Ovary (tissue), 9 donors: ENCODE results near the gene TGIF2. TPM values are rescaled to one million over a fixed set of nuclear protein-coding genes. Genes with fewer than 3 reads are reported as not detected.

Experiments used
- DNase-seq, 5 donors: peaks; one replicate each; pipeline ENCODE4 v3.0.0-alpha.2; 2019 to 2020
- H3K27ac ChIP-seq, 2 donors: fragments of 200-600 bp; one replicate each; pipeline versions ENCODE4 v1.5.1 to v1.8.0; 2019 to 2022
- H3K27me3 ChIP-seq: fragments of 200-600 bp; one replicate; pipeline ENCODE4 v1.8.0; 2022
- H3K36me3 ChIP-seq: fragments of 200-600 bp; sonication (generic); one replicate; pipeline ENCODE4 v1.5.1; 2019
- H3K4me1 ChIP-seq: one replicate; pipeline ENCODE4 v1.8.1; 2013; ENCODE audit warnings: mild to moderate bottlenecking, moderate library complexity; ENCODE audit not compliant: insufficient read depth
- H3K4me3 ChIP-seq: fragments of 200-600 bp; sonication (generic); one replicate; pipeline ENCODE4 v1.5.1; 2017
- H3K9me3 ChIP-seq, 2 donors: fragments of 200-600 bp in 1 of 2; sonication (generic) in 1 of 2; one replicate each; pipeline versions ENCODE4 v1.5.1 to v1.8.1; 2013 to 2019; ENCODE audit warnings: mild to moderate bottlenecking in 1 of 2, moderate library complexity in 1 of 2
- CTCF ChIP-seq, 3 donors: fragments of 450-650 bp in 2 of 3; fragments of 200-600 bp in 1 of 3; IDR thresholded peaks; one replicate each; pipeline versions ENCODE4 v1.5.1 to v1.8.0; 2016 to 2022; ENCODE audit warnings: antibody characterized with exemption in 3 of 3, mild to moderate bottlenecking in 1 of 3
- EP300 ChIP-seq: sonication (generic); formaldehyde crosslinking; IDR thresholded peaks from one replicate; pipeline ENCODE4 v1.6.1; 2017; ENCODE audit warnings: antibody characterized with exemption
- POLR2A ChIP-seq: fragments of 450-650 bp; IDR thresholded peaks from one replicate; pipeline ENCODE4 v1.6.1; 2017; ENCODE audit warnings: antibody characterized with exemption, mild to moderate bottlenecking, moderate library complexity
- WGBS, 3 donors: extraction: QIAGEN DNeasy Blood & Tissue Kit in 1 of 3; methylation state at CpG; one replicate each; pipeline versions ENCODE4 v1.1.5 to v1.1.7; 2013 to 2017; 5-methylcytosine and 5-hydroxymethylcytosine counted together
- intact Hi-C, 4 donors: fragments of 100-400 bp; cut with DNase I; formaldehyde crosslinking; loops; one replicate each; pipeline versions ENCODE4 v1.11.0 to v1.15.1; 2022 to 2023
- polyA plus RNA-seq, 2 donors: library from polyadenylated mRNA; stranded (reverse); fragments of 200-250 nt in 1 of 2; fragments of 350-450 nt in 1 of 2; fragmentation: Illumina TruSeq in 1 of 2; extraction: RNeasy Lipid Tissue Mini Kit (QIAGEN cat#74804) in 1 of 2; gene quantifications; one replicate each; pipeline ENCODE4 v1.2.3, GENCODE V29; 2013 to 2014
- total RNA-seq, 7 donors: library from RNA; depleted of rRNA in 2 of 7; stranded (reverse); fragments of >200 nt in 2 of 7; fragmentation: NEBNext Ultra II Directional in 3 of 7; extraction: Animal tissue kit (Norgen Biotek cat#: 25700) in 3 of 7; gene quantifications; one replicate each; pipeline versions ENCODE4 v1.1.0 to v1.2.4, GENCODE V29; 2016 to 2023
- donor health status: DM: no; HTN: no; CAD: no; lungs with moderate emphysema.
- donor health status: DM: no; HTN: no; CAD: no.
- donor health status: Bipolar disorder and iron deficiency.
- donor health status: DM: yes; HTN: yes; CAD: no.
- donor health status: DM: no; HTN: no; CAD: no.
- donor health status: DM: yes; HTN: yes; CAD: no.

The TGIF2 gene
- total and polyA plus RNA-seq, 9 donors = 12.6 to 39.2 (median 24.8) TPM

GRCh38 chr20:36582322-36582721 is 8.9 kb downstream of the TGIF2 start:
- Histone ChIP-seq H3K4me1 (peaks cover 6% of the 10 kb centered on the region), H3K4me3 (no peak overlapping the region), H3K27ac (no peak overlapping the region), H3K27me3 (no peaks in the 10 kb centered on the region), H3K36me3 (no peaks in the 10 kb centered on the region), H3K9me3 (no peaks in the 10 kb centered on the region)
- DNase-seq = no peak
- WGBS, 3 donors = 86 to 89% (median 88%) methylated on average over 4 of the region's 4 CpGs
- intact Hi-C loops = no loop called here
- TF ChIP-seq EP300 (no peak), POLR2A (no peak), CTCF (IDR thresholded peaks at IDR 0.05) (no peak)

- H3K9me3 ChIP-seq = no peaks in the 10 kb centered on the region
- peaks cover 8% of the 10 kb centered on the region for H3K4me1 ChIP-seq
- intact Hi-C loops = no loop called here
- H3K36me3 ChIP-seq = no peaks in the 10 kb centered on the region
- 92 to 96% (median 92%) methylated on average over 4 of the region's 4 CpGs for WGBS, 3 donors
- no peak overlapping the region for H3K27ac ChIP-seq
- DNase-seq = no peak
- H3K4me3 ChIP-seq = no peak overlapping the region
- TF ChIP-seq CTCF (IDR thresholded peaks at IDR 0.05) = no peak
- TF ChIP-seq EP300 = no peak
- no peak for TF ChIP-seq POLR2A
- H3K27me3 ChIP-seq = no peaks in the 10 kb centered on the region
Measured at GRCh38 chr20:36582821-36583220, 9.4 kb downstream of the TGIF2 start.

- Histone ChIP-seq H3K27me3 (no peaks in the 10 kb centered on the region), H3K4me3 (no peak overlapping the region), H3K27ac (no peak overlapping the region), H3K4me1 (peaks cover 8% of the 10 kb centered on the region), H3K36me3 (no peaks in the 10 kb centered on the region), H3K9me3 (no peaks in the 10 kb centered on the region)
- TF ChIP-seq EP300 (no peak), POLR2A (no peak), CTCF (IDR thresholded peaks at IDR 0.05) (no peak)
- WGBS, 3 donors = 73 to 82% (median 81%) methylated on average over 2 of the region's 2 CpGs
- no peak for DNase-seq
- intact Hi-C loops = no loop called here
Measured at GRCh38 chr20:36584018-36584481, 10.7 kb downstream of the TGIF2 start.

DNA sequence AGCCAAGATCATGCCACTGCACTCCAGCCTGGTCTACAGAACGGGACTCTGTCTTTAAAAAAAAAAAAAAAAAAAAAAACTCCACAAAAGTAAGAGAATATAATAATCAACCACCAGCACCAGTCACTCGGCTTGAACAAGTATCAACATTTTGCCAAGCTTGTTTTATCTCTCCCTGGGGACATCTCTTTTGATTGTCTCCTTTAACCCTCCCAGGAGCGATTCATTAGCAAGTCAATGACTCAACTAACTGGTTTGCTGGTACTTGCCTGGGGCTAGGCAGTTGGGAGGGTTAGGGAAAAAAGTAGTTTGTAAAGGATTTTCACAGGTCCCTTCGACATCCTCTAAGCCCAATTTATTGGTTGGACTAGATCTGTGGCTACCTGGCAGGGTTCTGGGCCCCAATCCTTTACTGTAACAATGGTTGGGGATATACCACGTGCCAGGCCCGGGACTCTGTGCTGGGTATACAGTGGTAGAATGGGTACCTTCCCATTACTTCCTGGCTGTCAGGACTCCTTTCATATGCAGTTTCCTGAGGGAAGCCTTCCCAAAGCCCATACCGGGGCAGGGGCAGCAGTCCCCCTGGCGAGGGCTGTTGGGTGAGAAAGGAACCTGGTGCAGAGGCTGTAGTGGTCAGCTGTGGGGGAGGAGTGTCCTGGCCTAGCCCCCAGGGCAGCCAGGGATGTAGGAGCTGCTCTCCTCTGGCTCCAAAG is 12.2 kb downstream of the TGIF2 start:
- WGBS, 3 donors = 65 to 70% (median 69%) methylated on average over 8 of the region's 8 CpGs
- Histone ChIP-seq H3K9me3 (no peaks in the 10 kb centered on the region), H3K27ac (no peak overlapping the region), H3K36me3 (no peaks in the 10 kb centered on the region), H3K4me1 (peaks cover 8% of the 10 kb centered on the region), H3K4me3 (no peak overlapping the region), H3K27me3 (no peaks in the 10 kb centered on the region)
- DNase-seq = no peak
- intact Hi-C loops = no loop called here
- TF ChIP-seq EP300 (no peak), CTCF (IDR thresholded peaks at IDR 0.05) (no peak), POLR2A (no peak)
